ENCODE data around the gene DYNLT2B.
"Not testable (repeated sequence)": the region's sequence is repeated elsewhere in the genome, so short reads cannot be mapped to it uniquely, and the experiment has no call there.

Gene DYNLT2B

GRCh38 chr3:196317687-196318467 lies at the start of gene DYNLT2B:
Gene DYNLT2B, minus strand, starts transcription at chr3:196318240. Its CDS starts 88 bp downstream, at chr3:196318152.
- peak; percentile 68 to 73 for DNase-seq (ENCODE audit: low read depth in 2 of 2)

- DNase-seq (ENCODE audit: low read depth in 2 of 2), result no peak
These were observed 47.7 kb upstream of the DYNLT2B start for GRCh38 chr3:196365736-196366135.

- no peak for DNase-seq (ENCODE audit: low read depth in 2 of 2)
These were observed 42.5 kb upstream of the DYNLT2B start for GRCh38 chr3:196360586-196360985.

GRCh38 chr3:196358540-196358939 lies 40.5 kb upstream of the DYNLT2B start:
- DNase-seq (ENCODE audit: low read depth in 2 of 2), result not testable (repeated sequence)

- DNase-seq (ENCODE audit: low read depth in 2 of 2), result no peak
These were observed 39.9 kb upstream of the DYNLT2B start for GRCh38 chr3:196357905-196358304.

- no peak for DNase-seq (ENCODE audit: low read depth in 2 of 2)
These were observed 38.5 kb upstream of the DYNLT2B start for GRCh38 chr3:196356556-196356955.

- no peak for DNase-seq (ENCODE audit: low read depth in 2 of 2)
These were observed 37.6 kb upstream of the DYNLT2B start for GRCh38 chr3:196355668-196356067.

GRCh38 chr3:196354132-196354531 lies 36.1 kb upstream of the DYNLT2B start:
- no peak for DNase-seq (ENCODE audit: low read depth in 2 of 2)

GRCh38 chr3:196351541-196351940 lies 33.5 kb upstream of the DYNLT2B start:
- DNase-seq (ENCODE audit: low read depth in 2 of 2), result no peak

GRCh38 chr3:196350067-196350466 lies 32.0 kb upstream of the DYNLT2B start:
- DNase-seq (ENCODE audit: low read depth in 2 of 2), result no peak

GRCh38 chr3:196348698-196349097 lies 30.7 kb upstream of the DYNLT2B start:
- no peak for DNase-seq (ENCODE audit: low read depth in 2 of 2)

- no peak for DNase-seq (ENCODE audit: low read depth in 2 of 2)
These were observed 26.6 kb upstream of the DYNLT2B start for GRCh38 chr3:196344663-196345062.

GRCh38 chr3:196343917-196344316 lies 25.9 kb upstream of the DYNLT2B start:
- not testable (repeated sequence) for DNase-seq (ENCODE audit: low read depth in 2 of 2)

- DNase-seq (ENCODE audit: low read depth in 2 of 2), result peak; percentile 20
These were observed 23.1 kb upstream of the DYNLT2B start for GRCh38 chr3:196341137-196341536.

- no peak for DNase-seq (ENCODE audit: low read depth in 2 of 2)
These were observed 22.4 kb upstream of the DYNLT2B start for GRCh38 chr3:196340466-196340865.

- DNase-seq (ENCODE audit: low read depth in 2 of 2), result peak in 1 of 2 experiments; percentile 8
These were observed 21.6 kb upstream of the DYNLT2B start for GRCh38 chr3:196339493-196340254.

- DNase-seq (ENCODE audit: low read depth in 2 of 2), result no peak
These were observed 21.0 kb upstream of the DYNLT2B start for GRCh38 chr3:196339044-196339443.

- no peak for DNase-seq (ENCODE audit: low read depth in 2 of 2)
These were observed 18.5 kb upstream of the DYNLT2B start for GRCh38 chr3:196336319-196337145.

- no peak for DNase-seq (ENCODE audit: low read depth in 2 of 2)
These were observed 17.5 kb upstream of the DYNLT2B start for GRCh38 chr3:196335503-196335948.

GRCh38 chr3:196334982-196335381 lies 16.9 kb upstream of the DYNLT2B start:
- DNase-seq (ENCODE audit: low read depth in 2 of 2), result no peak

- no peak for DNase-seq (ENCODE audit: low read depth in 2 of 2)
These were observed 14.1 kb upstream of the DYNLT2B start for GRCh38 chr3:196332168-196332567.

GRCh38 chr3:196327405-196327804 lies 9.4 kb upstream of the DYNLT2B start:
- no peak for DNase-seq (ENCODE audit: low read depth in 2 of 2)
